Measurements from ENCODE around the gene ZNRD2.
A peak's percentile ranks its signal among the peaks of the same experiment; 100 is the strongest.

ZNRD2 gene

GRCh38 chr11:65572356-65573051 is 2.2 kb downstream of the ZNRD2 start, which contains the start of gene FAM89B:
TSS of gene FAM89B (plus strand) at chr11:65572538. CDS start at chr11:65572670, 132 bp downstream.
- H3K4me3 ChIP-seq (ENCODE audit: low read length), result peak within 1 kb of the TSS; percentile 98
- peak within 1 kb of the TSS; percentile 96 for H3K4me2 ChIP-seq (ENCODE audit: low read length)
- H3K4me1 ChIP-seq (ENCODE audit: control insufficient read depth, insufficient read depth, low read length), result peaks cover 61% of the 10 kb centered on the region
- H3K27me3 ChIP-seq (ENCODE audit: control insufficient read depth, insufficient read depth, low read length), result no peaks in the 10 kb centered on the region
- H3K36me3 ChIP-seq (ENCODE audit: insufficient read depth, low read length), result peaks cover 4% of the 10 kb centered on the region
- peak within 1 kb of the TSS; percentile 92 for H3K9ac ChIP-seq (ENCODE audit: low read depth, low read length)
- H3K9me3 ChIP-seq (replicated peaks; ENCODE audit: low read length), result no peaks in the 10 kb centered on the region

DNA sequence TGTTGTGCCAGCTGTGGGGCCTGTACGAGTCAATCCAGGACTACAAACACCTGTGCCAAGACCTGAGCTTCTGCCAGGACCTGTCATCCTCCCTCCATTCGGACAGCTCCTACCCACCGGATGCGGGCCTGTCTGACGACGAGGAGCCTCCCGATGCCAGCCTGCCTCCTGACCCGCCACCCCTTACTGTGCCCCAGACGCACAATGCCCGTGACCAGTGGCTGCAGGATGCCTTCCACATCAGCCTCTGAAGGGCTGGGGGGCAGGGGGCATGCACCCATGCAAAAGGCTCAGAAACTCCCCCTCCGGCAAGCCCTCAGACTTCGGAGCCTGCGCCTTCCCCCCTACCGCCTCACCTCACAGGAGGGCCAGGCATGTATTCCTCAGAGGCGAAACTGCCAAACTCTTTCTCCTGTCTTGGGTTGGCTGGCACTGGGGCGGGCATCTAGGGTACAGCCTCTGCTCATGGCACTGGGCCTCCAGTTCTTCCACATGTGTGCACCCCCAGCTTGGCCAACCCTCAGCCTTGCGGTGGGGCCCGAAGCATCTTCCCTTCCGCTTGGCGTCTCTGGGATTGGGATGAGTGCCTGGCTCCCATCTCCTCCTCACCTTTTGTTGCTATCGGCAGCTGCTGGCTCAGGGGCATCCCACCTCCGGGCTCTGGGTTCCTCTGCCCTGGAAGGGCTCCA is 3.3 kb downstream of the ZNRD2 start:
- Histone ChIP-seq H3K36me3 (ENCODE audit: insufficient read depth, low read length) (peaks cover 7% of the 10 kb centered on the region), H3K9ac (ENCODE audit: low read depth, low read length) (peak overlapping the region; percentile 92), H3K9me3 (replicated peaks; ENCODE audit: low read length) (no peaks in the 10 kb centered on the region), H3K4me2 (ENCODE audit: low read length) (peak overlapping the region; percentile 96), H3K27me3 (ENCODE audit: control insufficient read depth, insufficient read depth, low read length) (no peaks in the 10 kb centered on the region), H3K4me1 (ENCODE audit: control insufficient read depth, insufficient read depth, low read length) (peaks cover 68% of the 10 kb centered on the region), H3K4me3 (ENCODE audit: low read length) (peak overlapping the region; percentile 76)

DNA sequence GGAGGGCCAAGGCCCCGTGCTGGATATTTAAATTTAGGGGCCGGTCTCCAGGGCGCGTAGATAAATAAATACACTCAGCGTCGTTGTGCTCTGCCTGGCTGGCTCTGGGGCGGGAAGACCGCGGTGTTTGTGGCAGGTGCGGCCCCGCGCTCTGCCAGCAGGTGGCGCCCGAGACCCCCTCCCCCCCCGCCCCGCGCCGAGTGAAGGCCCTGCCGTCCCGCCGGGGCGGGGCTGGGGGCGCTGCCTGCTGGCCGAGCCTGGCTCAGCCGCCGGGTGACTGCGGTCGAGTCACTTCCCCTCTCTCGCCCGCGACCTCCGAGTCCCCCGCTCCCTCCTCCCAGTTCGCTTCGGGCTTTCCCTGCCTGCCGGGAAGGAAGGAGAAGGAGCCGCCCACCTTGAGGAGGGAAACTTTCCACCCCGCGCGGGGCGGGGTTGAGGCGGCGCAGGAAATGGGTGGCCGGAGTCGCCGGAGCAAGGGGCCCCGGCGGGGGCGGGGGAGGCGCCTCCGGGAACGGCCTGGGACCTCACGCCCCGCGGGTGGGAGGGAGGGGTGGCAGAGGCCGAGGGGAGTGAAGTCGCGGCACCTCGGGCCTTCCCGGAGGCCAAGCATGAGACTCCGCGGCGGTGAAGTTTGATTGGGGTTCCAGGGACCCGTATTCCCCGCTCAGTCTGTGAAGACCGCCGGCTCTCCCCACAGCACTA is 4.0 kb downstream of the ZNRD2 start:
- no peaks in the 10 kb centered on the region for H3K9me3 ChIP-seq (replicated peaks; ENCODE audit: low read length)
- peak overlapping the region; percentile 96 for H3K4me2 ChIP-seq (ENCODE audit: low read length)
- peaks cover 61% of the 10 kb centered on the region for H3K4me1 ChIP-seq (ENCODE audit: control insufficient read depth, insufficient read depth, low read length)
- H3K27me3 ChIP-seq (ENCODE audit: control insufficient read depth, insufficient read depth, low read length), result no peaks in the 10 kb centered on the region
- H3K9ac ChIP-seq (ENCODE audit: low read depth, low read length), result peak overlapping the region; percentile 92
- H3K36me3 ChIP-seq (ENCODE audit: insufficient read depth, low read length), result peaks cover 7% of the 10 kb centered on the region
- peak overlapping the region; percentile 76 for H3K4me3 ChIP-seq (ENCODE audit: low read length)

DNA sequence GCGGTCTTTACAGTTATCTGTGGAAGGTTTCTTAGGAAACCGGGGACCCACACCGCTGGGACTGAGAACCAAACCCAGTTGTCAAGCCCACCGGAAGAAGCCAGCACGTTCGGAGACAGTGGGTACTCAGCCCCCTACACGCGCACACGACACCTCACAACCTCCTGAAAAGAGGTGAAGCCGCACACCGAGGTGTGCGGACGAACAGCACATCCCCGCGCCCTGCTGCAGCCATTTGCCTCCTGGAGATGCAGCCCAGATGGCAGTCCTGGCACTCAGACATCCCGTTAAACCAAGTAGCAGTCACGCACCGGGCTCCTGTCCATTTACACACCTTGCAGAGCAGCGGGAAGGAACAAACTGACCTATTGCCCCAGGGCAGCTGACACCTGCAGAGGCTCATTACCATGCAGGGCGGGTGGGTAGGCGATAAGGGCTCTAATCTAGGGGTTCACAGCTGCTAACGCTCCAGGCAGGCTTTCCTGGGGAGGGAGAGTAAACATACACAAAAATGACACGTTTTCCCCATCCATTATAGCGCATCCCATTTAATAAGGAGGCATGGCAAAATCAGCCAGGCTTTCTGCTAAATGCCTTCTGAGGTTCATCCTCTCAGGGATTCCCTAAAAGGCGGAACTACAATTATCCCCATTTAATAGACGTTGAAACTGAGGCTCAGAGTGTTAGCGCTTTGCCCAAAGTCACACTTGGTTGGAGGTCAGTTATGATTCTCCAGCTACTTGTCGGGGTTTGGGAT is 4.7 kb downstream of the ZNRD2 start:
- Histone ChIP-seq H3K9ac (ENCODE audit: low read depth, low read length) (peak overlapping the region; percentile 52), H3K4me1 (ENCODE audit: control insufficient read depth, insufficient read depth, low read length) (peaks cover 58% of the 10 kb centered on the region)

DNA sequence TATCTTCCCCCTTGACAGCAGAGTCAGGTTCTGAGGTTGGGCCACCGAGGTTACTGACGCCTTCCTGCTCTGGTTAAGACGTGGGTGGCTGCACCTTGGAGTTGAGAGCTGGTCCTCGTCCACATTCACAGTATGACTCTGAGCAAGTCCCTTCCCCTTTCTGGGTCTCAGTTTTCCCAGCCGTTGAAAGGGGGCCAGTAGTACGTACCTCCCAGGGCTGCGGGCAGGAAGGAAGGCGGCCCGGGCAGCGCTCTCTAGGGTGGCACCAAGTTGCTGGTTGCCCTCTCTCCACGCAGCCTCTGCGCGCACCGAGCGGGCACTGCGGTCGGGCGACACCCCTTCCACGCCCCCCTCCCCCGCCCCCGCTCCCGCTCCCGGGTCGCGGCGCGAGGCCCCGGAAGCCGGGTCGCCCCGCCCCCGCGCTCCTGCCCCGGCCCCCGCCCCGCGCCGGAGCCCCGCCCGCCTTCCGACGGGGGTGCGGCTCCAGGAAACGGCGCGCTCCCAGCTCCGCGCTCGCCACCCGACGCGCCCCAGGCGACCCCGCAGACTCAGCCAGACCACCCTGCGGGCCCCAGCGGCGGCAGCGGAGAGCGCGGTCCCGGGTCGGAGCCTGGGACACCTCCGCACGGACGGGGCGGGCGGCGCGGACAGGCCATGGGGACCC is 5.4 kb downstream of the ZNRD2 start, which contains the start of gene EHBP1L1:
EHBP1L1 (plus strand) TSS at position 486 of the 664 bp plus-strand sequence. CDS start 250 bp downstream, outside the sequence.
- Histone ChIP-seq H3K9ac (ENCODE audit: low read depth, low read length) (peak within 1 kb of the TSS; percentile 84), H3K27me3 (ENCODE audit: control insufficient read depth, insufficient read depth, low read length) (no peaks in the 10 kb centered on the region), H3K4me3 (ENCODE audit: low read length) (peak within 1 kb of the TSS; percentile 76), H3K36me3 (ENCODE audit: insufficient read depth, low read length) (peaks cover 20% of the 10 kb centered on the region), H3K9me3 (replicated peaks; ENCODE audit: low read length) (no peaks in the 10 kb centered on the region), H3K4me2 (ENCODE audit: low read length) (peak within 1 kb of the TSS; percentile 96), H3K4me1 (ENCODE audit: control insufficient read depth, insufficient read depth, low read length) (peaks cover 58% of the 10 kb centered on the region)

More for the DNA sequence above, 4.7 kb downstream of the ZNRD2 start:
- Histone ChIP-seq H3K27me3 (ENCODE audit: control insufficient read depth, insufficient read depth, low read length) (no peaks in the 10 kb centered on the region), H3K36me3 (ENCODE audit: insufficient read depth, low read length) (peaks cover 13% of the 10 kb centered on the region), H3K9me3 (replicated peaks; ENCODE audit: low read length) (no peaks in the 10 kb centered on the region), H3K4me3 (ENCODE audit: low read length) (peak overlapping the region; percentile 76), H3K4me2 (ENCODE audit: low read length) (peak overlapping the region; percentile 96)

- Histone ChIP-seq H3K4me3 (ENCODE audit: low read length) (peak overlapping the region; percentile 76), H3K4me2 (ENCODE audit: low read length) (peak overlapping the region; percentile 96), H3K27me3 (ENCODE audit: control insufficient read depth, insufficient read depth, low read length) (no peaks in the 10 kb centered on the region), H3K4me1 (ENCODE audit: control insufficient read depth, insufficient read depth, low read length) (peaks cover 53% of the 10 kb centered on the region), H3K9ac (ENCODE audit: low read depth, low read length) (peak overlapping the region; percentile 84), H3K9me3 (replicated peaks; ENCODE audit: low read length) (no peaks in the 10 kb centered on the region), H3K36me3 (ENCODE audit: insufficient read depth, low read length) (peaks cover 25% of the 10 kb centered on the region)
Observed at GRCh38 chr11:65576232-65576866, 6.1 kb downstream of the ZNRD2 start.

- Histone ChIP-seq H3K4me2 (ENCODE audit: low read length) (peak overlapping the region; percentile 96), H3K27me3 (ENCODE audit: control insufficient read depth, insufficient read depth, low read length) (no peaks in the 10 kb centered on the region), H3K9ac (ENCODE audit: low read depth, low read length) (peak overlapping the region; percentile 84), H3K4me3 (ENCODE audit: low read length) (peak overlapping the region; percentile 76), H3K36me3 (ENCODE audit: insufficient read depth, low read length) (peaks cover 29% of the 10 kb centered on the region), H3K9me3 (replicated peaks; ENCODE audit: low read length) (no peaks in the 10 kb centered on the region), H3K4me1 (ENCODE audit: control insufficient read depth, insufficient read depth, low read length) (peaks cover 46% of the 10 kb centered on the region)
Observed at GRCh38 chr11:65576867-65577755, 6.8 kb downstream of the ZNRD2 start.

GRCh38 chr11:65577756-65578109 is 7.5 kb downstream of the ZNRD2 start:
- Histone ChIP-seq H3K9me3 (replicated peaks; ENCODE audit: low read length) (no peaks in the 10 kb centered on the region), H3K27me3 (ENCODE audit: control insufficient read depth, insufficient read depth, low read length) (no peaks in the 10 kb centered on the region), H3K4me1 (ENCODE audit: control insufficient read depth, insufficient read depth, low read length) (peaks cover 46% of the 10 kb centered on the region), H3K36me3 (ENCODE audit: insufficient read depth, low read length) (peaks cover 34% of the 10 kb centered on the region), H3K4me2 (ENCODE audit: low read length) (peak overlapping the region; percentile 96), H3K4me3 (ENCODE audit: low read length) (peak overlapping the region; percentile 76), H3K9ac (ENCODE audit: low read depth, low read length) (peak overlapping the region; percentile 84)

DNA sequence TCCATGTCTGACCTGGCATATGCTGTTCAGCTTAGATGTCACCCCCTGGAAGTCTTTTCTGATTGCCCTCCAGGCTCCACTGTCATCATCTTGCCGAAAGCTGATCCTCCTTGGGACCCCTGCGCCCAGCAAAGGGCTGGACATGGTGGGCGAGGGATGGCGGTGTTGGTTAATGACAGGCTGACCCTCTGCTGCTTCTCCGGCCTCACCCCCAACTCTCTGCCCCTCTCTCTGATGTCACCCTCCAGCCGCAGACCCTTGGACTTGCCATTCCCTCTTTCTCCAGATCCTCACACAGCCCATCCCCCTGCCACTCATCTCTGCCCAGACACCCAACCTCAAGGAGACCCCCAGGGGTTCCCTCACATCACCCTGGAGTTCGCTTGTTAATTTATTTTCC is 7.9 kb downstream of the ZNRD2 start:
- no peaks in the 10 kb centered on the region for H3K9me3 ChIP-seq (replicated peaks; ENCODE audit: low read length)
- H3K27me3 ChIP-seq (ENCODE audit: control insufficient read depth, insufficient read depth, low read length), result no peaks in the 10 kb centered on the region
- peak overlapping the region; percentile 84 for H3K9ac ChIP-seq (ENCODE audit: low read depth, low read length)
- H3K4me2 ChIP-seq (ENCODE audit: low read length), result peak overlapping the region; percentile 96
- H3K4me1 ChIP-seq (ENCODE audit: control insufficient read depth, insufficient read depth, low read length), result peaks cover 44% of the 10 kb centered on the region
- peak overlapping the region; percentile 76 for H3K4me3 ChIP-seq (ENCODE audit: low read length)
- peaks cover 38% of the 10 kb centered on the region for H3K36me3 ChIP-seq (ENCODE audit: insufficient read depth, low read length)
